ACC112 (cell line): ENCODE data around the gene WDPCP.
"Not testable (repeated sequence)": the region's sequence is repeated elsewhere in the genome, so short reads cannot be mapped to it uniquely, and the experiment has no call there.

Experiments used
- H2AFZ ChIP-seq: fragments of 200-600 bp; sonication (generic); one replicate; pipeline ENCODE4 v1.6.0; 2017; ENCODE audit warnings: antibody characterized with exemption, low read length; ENCODE audit not compliant: unreplicated experiment
- H3K27ac ChIP-seq: fragments of 200-600 bp; sonication (generic); 2 replicates; pipeline ENCODE4 v1.5.1; 2014; ENCODE audit warnings: low read depth, mild to moderate bottlenecking, antibody characterized with exemption, low read length, moderate library complexity
- H3K27me3 ChIP-seq: fragments of 200-600 bp; sonication (generic); 2 replicates; pipeline ENCODE4 v1.6.1; 2014; ENCODE audit warnings: mild to moderate bottlenecking, antibody characterized with exemption, low read length, moderate library complexity, mixed read lengths; ENCODE audit not compliant: insufficient read depth
- H3K36me3 ChIP-seq: fragments of 200-600 bp; sonication (generic); 2 replicates; pipeline ENCODE4 v1.6.1; 2016; ENCODE audit warnings: mild to moderate bottlenecking, antibody characterized with exemption, low read length, moderate library complexity, mixed read lengths; ENCODE audit not compliant: insufficient read depth
- H3K4me1 ChIP-seq: fragments of 200-600 bp; sonication (generic); one replicate; pipeline ENCODE4 v1.6.1; 2016; ENCODE audit warnings: low read length, mixed read lengths; ENCODE audit not compliant: insufficient read depth, unreplicated experiment, control insufficient read depth
- H3K4me3 ChIP-seq: fragments of 200-600 bp; sonication (generic); 2 replicates; pipeline ENCODE4 v1.5.1; 2014; ENCODE audit warnings: mild to moderate bottlenecking, low read depth, low read length
- H3K79me2 ChIP-seq: fragments of 200-600 bp; sonication (generic); one replicate; pipeline ENCODE4 v1.6.0; 2016; ENCODE audit warnings: low read length; ENCODE audit not compliant: control insufficient read depth, unreplicated experiment, insufficient read depth

WDPCP gene

DNA sequence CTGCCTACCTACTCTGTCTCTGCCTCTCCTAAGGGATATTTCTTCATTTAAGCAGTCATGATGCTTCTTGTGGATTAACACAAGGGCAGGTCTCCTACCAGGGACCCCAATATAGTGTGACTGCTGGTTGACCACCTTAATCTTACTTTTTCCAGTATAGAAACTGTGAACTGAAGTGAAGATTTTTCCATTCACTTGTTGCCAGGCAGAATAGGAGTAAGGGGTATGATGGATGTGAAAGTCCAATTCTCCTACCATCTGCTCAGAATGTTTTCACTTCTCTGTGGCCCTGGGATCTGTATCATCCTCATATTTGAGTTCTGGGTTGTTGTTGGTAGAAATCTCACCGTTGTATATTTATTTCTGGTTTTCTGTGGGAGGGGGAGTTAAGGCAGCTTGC, 247.8 kb downstream of the WDPCP start:
- Histone ChIP-seq H3K36me3 (no peaks in the 10 kb centered on the region), H3K4me3 (no peak overlapping the region), H3K79me2 (no peaks in the 10 kb centered on the region), H3K27ac (no peak overlapping the region), H3K27me3 (no peaks in the 10 kb centered on the region), H2AFZ (no peak overlapping the region), H3K4me1 (no peaks in the 10 kb centered on the region)

DNA sequence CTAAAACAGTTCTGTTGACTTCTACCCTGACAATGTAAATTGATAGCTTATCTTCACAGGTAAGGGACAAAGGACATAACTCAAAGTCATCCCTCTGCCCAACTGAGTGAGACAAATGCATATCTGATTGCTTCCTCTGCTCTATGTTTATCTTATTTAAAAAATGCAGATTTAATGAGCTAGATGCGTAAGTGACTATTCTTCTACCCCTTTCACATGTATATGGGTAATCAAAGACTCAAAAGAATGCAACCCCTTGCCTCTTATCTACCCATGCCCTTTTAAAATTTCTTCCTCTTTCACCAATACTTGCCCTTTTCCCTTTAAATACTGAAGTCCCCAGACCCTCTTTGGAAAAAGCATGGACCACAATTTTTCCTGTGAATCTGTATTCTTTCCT, 253.4 kb downstream of the WDPCP start:
- Histone ChIP-seq H3K4me3 (no peak overlapping the region), H3K36me3 (no peaks in the 10 kb centered on the region), H3K79me2 (no peaks in the 10 kb centered on the region), H3K4me1 (no peaks in the 10 kb centered on the region), H3K27me3 (no peaks in the 10 kb centered on the region), H2AFZ (no peak overlapping the region), H3K27ac (no peak overlapping the region)

DNA sequence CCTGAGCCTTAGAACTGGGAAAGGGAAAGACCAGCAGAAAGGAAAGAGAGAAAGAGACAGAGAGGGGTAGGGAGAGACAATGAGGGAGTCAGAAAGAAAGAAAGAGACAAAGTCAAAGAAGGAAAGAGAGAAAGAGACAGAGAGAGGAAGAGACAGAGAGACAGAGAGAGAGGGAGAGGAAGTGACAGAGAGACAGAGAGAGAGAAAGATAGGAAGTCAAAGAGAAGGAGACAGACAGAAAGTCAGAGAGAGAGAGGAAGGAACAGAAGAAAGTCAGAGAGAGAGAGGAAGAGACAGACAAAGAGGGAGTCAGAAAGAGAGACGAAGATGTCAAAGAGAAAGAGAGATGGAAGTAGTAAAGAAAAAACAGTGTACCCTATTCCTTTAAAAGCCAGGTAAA, 261.8 kb downstream of the WDPCP start:
- no peak overlapping the region for H2AFZ ChIP-seq
- H3K79me2 ChIP-seq: no peaks in the 10 kb centered on the region
- no peak overlapping the region for H3K4me3 ChIP-seq
- no peaks in the 10 kb centered on the region for H3K36me3 ChIP-seq
- H3K27ac ChIP-seq: no peak overlapping the region
- H3K27me3 ChIP-seq: no peaks in the 10 kb centered on the region
- H3K4me1 ChIP-seq: no peaks in the 10 kb centered on the region

DNA sequence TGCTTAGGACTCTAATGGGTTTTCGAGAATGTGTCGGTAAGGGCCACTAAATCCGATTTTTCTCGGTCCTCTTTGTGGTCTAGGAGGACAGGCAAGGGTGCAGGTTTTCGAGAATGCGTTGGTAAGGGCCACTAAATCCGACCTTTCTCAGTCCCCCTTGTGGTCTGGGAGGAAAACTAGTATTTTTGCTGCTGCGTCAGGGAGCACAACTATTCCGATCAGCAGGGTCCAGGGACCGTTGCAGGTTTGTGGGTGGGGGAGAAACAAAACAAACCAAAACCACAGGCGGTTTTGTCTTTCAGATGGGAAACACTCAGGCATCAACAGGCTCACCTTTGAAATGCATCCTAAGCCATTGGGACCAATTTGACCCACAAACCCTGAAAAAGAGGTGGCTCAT, 264.6 kb downstream of the WDPCP start:
- H3K4me1 ChIP-seq, H3K27ac ChIP-seq, H3K36me3 ChIP-seq, H2AFZ ChIP-seq, H3K27me3 ChIP-seq, H3K4me3 ChIP-seq, H3K79me2 ChIP-seq: not testable (repeated sequence)

DNA sequence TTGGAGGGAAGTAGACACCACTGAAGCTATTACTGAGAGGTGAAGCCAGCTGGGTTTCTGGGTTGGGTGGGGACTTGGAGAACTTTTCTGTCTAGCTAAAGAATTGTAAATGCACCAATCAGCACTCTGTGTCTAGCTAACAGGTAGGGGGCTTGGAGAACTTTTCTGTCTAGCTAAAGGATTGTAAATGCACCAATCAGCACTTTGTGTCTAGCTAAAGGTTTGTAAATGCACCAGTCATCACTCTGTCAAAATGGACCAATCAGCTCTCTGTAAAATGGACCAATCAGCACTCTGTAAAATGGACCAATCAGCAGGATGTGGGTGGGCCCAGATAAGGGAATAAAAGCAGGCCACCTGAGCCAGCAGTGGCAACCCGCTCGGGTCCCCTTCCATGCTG, 266.3 kb downstream of the WDPCP start:
- not testable (repeated sequence) for H3K79me2 ChIP-seq, H3K4me3 ChIP-seq, H3K4me1 ChIP-seq

DNA sequence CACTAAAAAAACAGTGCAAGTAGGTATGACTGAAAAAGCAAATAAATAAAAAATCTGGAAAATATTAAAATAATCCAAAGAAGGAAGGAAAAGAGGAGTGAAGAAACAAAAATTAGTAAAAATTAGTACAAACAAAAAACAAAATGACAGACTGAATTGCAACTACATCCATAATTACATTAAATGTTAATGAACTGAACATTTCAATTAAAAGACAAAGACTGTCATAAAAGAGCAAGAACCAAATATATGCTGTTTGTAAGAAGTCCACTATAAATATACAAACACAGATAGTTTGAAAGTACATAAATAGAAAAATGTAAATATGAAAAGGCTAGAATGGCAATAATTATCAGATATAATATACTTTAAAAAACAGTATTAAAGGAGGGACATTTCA, 267.6 kb downstream of the WDPCP start:
- Histone ChIP-seq H2AFZ (no peak overlapping the region), H3K79me2 (no peaks in the 10 kb centered on the region), H3K36me3 (no peaks in the 10 kb centered on the region), H3K27me3 (no peaks in the 10 kb centered on the region), H3K4me1 (no peaks in the 10 kb centered on the region), H3K27ac (no peak overlapping the region), H3K4me3 (no peak overlapping the region)

More for the DNA sequence above, 266.3 kb downstream of the WDPCP start:
- not testable (repeated sequence) for H2AFZ ChIP-seq, H3K27me3 ChIP-seq, H3K36me3 ChIP-seq, H3K27ac ChIP-seq

DNA sequence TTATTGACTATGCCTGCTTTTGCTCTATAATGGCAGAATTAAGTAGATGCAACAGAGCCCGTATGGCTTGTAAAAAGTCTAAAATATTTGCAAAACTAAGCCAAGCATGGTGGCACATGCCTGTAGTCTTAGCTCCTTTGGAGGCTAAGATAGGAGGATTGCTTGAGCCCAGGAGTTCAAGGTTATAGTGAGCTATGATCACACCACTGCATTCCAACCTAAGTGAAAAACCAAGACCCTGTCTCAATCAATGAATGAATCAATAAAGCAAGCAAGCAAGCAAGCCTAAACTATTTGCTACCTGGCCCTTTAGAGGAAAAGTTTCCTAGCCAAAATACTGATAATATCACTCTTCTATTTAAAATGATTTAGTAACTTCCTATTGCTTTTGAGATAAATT, 277.7 kb downstream of the WDPCP start:
- no peaks in the 10 kb centered on the region for H3K27me3 ChIP-seq
- no peak overlapping the region for H3K27ac ChIP-seq
- no peak overlapping the region for H3K4me3 ChIP-seq
- H3K79me2 ChIP-seq: no peaks in the 10 kb centered on the region
- H2AFZ ChIP-seq: no peak overlapping the region
- no peaks in the 10 kb centered on the region for H3K36me3 ChIP-seq
- no peaks in the 10 kb centered on the region for H3K4me1 ChIP-seq

DNA sequence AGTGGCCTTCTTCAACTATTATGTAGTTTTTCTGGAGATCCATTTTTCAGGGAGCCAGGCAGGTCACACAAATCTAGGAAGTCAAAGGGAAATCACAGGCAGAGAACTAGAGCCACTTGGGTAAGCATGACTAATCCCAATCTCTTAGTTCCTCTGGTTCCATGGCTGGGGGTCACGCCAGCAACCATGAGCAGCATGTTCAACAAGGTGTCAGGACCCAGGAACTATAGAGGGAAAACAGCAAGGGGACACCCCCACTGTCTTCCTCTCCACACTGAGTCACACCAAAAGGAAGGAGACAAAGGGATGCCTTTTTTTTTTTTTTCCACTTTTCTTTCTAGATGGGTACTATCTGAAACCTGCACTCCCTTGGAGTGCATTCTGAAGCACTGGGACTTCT, 286.8 kb downstream of the WDPCP start:
- no peak overlapping the region for H2AFZ ChIP-seq
- no peak overlapping the region for H3K27ac ChIP-seq
- H3K4me3 ChIP-seq: no peak overlapping the region
- no peaks in the 10 kb centered on the region for H3K27me3 ChIP-seq
- H3K79me2 ChIP-seq: no peaks in the 10 kb centered on the region
- H3K36me3 ChIP-seq: no peaks in the 10 kb centered on the region
- no peaks in the 10 kb centered on the region for H3K4me1 ChIP-seq

DNA sequence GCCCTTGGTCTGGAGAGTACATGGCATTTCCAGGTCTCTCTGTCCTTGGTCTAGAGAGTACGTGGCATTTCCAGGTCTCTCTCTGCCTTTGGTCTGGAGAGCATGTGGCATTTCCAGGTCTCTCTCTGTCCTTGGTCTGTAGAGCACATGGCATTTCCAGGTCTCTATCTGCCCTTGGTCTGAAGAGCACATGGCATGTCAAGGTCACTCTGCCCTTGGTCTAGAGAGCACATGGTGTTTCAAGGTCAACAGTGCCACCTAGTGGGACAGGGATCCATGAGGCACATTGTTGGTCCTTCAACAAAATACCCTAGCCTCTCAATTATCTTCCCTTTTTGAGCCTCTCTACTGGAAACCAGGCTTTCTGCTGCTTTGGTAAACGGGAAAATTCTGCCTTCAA, 287.4 kb downstream of the WDPCP start:
- no peak overlapping the region for H2AFZ ChIP-seq
- no peak overlapping the region for H3K4me3 ChIP-seq
- H3K4me1 ChIP-seq: no peaks in the 10 kb centered on the region
- no peak overlapping the region for H3K27ac ChIP-seq
- no peaks in the 10 kb centered on the region for H3K79me2 ChIP-seq
- no peaks in the 10 kb centered on the region for H3K36me3 ChIP-seq
- H3K27me3 ChIP-seq: no peaks in the 10 kb centered on the region

DNA sequence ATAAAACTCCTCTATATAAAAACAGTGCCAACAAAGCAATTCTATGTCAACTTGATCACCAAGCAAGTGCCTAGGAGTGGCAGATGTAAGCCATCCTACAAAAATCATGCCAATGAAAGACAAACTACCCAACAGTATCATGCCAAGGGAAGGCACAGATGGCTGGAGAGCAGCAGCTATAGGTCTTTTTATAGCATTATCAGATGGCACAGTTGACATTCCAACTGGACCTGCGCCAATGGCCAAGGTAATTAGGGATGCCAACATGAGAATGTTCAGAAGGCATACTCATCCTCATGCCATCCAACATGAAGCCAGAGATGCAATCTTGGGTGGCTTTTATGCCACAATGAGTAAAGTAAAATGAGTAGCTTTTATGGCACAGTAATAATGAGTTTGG, 300.3 kb downstream of the WDPCP start:
- no peak overlapping the region for H3K27ac ChIP-seq
- no peak overlapping the region for H2AFZ ChIP-seq
- no peak overlapping the region for H3K4me3 ChIP-seq
- H3K79me2 ChIP-seq: no peaks in the 10 kb centered on the region
- no peaks in the 10 kb centered on the region for H3K36me3 ChIP-seq
- no peaks in the 10 kb centered on the region for H3K27me3 ChIP-seq
- H3K4me1 ChIP-seq: no peaks in the 10 kb centered on the region

DNA sequence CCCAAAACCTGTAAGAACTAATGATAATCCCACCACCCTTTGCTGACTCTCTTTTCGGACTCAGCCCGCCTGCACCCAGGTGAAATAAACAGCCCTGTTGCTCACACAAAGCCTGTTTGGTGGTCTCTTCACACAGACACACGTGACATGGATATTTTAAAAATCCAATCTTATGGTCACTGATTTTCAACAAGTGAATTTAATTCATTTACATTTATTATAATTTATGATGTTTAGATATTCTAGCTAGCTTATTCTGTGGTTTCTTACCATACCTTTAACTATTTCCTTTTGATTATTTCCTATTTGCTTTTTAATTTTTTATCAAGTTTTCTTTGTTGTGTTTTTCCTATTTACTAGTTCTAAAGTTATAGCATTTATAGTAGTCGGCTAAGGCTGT, 301.8 kb downstream of the WDPCP start:
- not testable (repeated sequence) for H3K79me2 ChIP-seq, H3K4me1 ChIP-seq

DNA sequence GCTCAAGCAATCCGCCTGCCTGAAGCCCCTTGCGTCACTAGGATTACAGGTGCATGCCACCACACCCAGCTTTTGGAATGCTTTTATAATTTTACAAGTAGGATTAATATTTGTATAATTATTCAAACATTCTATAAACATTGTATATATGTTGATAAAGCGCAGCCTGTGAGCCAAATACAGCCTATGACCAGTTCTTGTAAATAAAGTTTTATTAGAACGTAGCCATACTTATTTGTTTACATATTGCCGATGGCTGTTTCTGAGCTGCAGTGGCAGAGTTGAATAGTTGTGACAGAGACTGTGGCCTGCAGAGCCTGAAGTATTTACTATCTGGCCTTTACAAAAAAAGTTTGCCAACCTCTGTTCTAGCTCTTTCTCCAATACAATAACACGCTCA, 305.0 kb downstream of the WDPCP start:
- H2AFZ ChIP-seq: no peak overlapping the region
- no peaks in the 10 kb centered on the region for H3K4me1 ChIP-seq
- H3K36me3 ChIP-seq: no peaks in the 10 kb centered on the region
- no peak overlapping the region for H3K4me3 ChIP-seq
- no peaks in the 10 kb centered on the region for H3K79me2 ChIP-seq
- H3K27ac ChIP-seq: no peak overlapping the region
- no peaks in the 10 kb centered on the region for H3K27me3 ChIP-seq

More for the DNA sequence above, 301.8 kb downstream of the WDPCP start:
- not testable (repeated sequence) for H3K4me3 ChIP-seq, H3K36me3 ChIP-seq, H3K27me3 ChIP-seq, H3K27ac ChIP-seq, H2AFZ ChIP-seq
